Neural cell (in vitro differentiated cells): ENCODE results near the gene SLC7A1. TPM values are rescaled to one million over a fixed set of nuclear protein-coding genes. Genes with fewer than 3 reads are reported as not detected.

Experiments used
- H2AFZ ChIP-seq: fragments of 200-600, 300-800 bp; sonication (generic), shearing (Covaris generic); 2 replicates; pipeline ENCODE4 v1.6.0; 2014; ENCODE audit warnings: low read depth, mild to moderate bottlenecking, antibody characterized with exemption, low read length, moderate library complexity
- H3F3A ChIP-seq: fragments of 200-600 bp; shearing (Covaris generic); 2 replicates; pipeline ENCODE4 v1.6.1; 2016; ENCODE audit warnings: mild to moderate bottlenecking, moderate library complexity, mixed read lengths, antibody characterized with exemption, low read length; ENCODE audit not compliant: insufficient read depth, poor library complexity, severe bottlenecking
- H3K27ac ChIP-seq: fragments of 200-600, 300-800 bp; sonication (generic), shearing (Covaris generic); 2 replicates; pipeline ENCODE4 v1.5.1; 2014; ENCODE audit warnings: mild to moderate bottlenecking, low read length, moderate library complexity
- H3K27me3 ChIP-seq: fragments of 300-800, 200-600 bp; sonication (generic), shearing (Covaris generic); 2 replicates; pipeline ENCODE4 v1.6.0; 2014; ENCODE audit warnings: mild to moderate bottlenecking, low read depth, low read length, moderate library complexity; ENCODE audit not compliant: insufficient read depth
- H3K36me3 ChIP-seq: fragments of 300-800, 200-600 bp; sonication (generic), shearing (Covaris generic); 2 replicates; pipeline ENCODE4 v1.5.1; 2014; ENCODE audit warnings: mild to moderate bottlenecking, antibody characterized with exemption, low read length, moderate library complexity; ENCODE audit not compliant: insufficient read depth
- H3K4me2 ChIP-seq: fragments of 300-800, 200-600 bp; sonication (generic), shearing (Covaris generic); 2 replicates; pipeline ENCODE4 v1.6.0; 2014; ENCODE audit warnings: mild to moderate bottlenecking, low read length
- H3K4me3 ChIP-seq: fragments of 300-800, 200-600 bp; sonication (generic), shearing (Covaris generic); 2 replicates; pipeline ENCODE4 v1.5.1; 2014; ENCODE audit warnings: mild to moderate bottlenecking, low read length, moderate library complexity
- H3K79me2 ChIP-seq: fragments of 200-600 bp; shearing (Covaris generic); replicated peaks from 2 replicates; pipeline ENCODE4 v1.6.0; 2014; ENCODE audit warnings: mild to moderate bottlenecking, low read length, moderate library complexity; ENCODE audit not compliant: insufficient read depth
- H3K9ac ChIP-seq: fragments of 300-800, 200-600 bp; sonication (generic), shearing (Covaris generic); 2 replicates; pipeline ENCODE4 v1.6.1; 2016; ENCODE audit warnings: mild to moderate bottlenecking, low read length, mixed read lengths
- H3K9me2 ChIP-seq: fragments of 200-600 bp; shearing (Covaris generic); 2 replicates; pipeline ENCODE4 v1.6.1; 2016; ENCODE audit warnings: mild to moderate bottlenecking, low read length, mixed read lengths; ENCODE audit not compliant: insufficient read depth
- H3K9me3 ChIP-seq: fragments of 200-600, 300-800 bp; sonication (generic), shearing (Covaris generic); 2 replicates; pipeline ENCODE4 v1.6.1; 2016; ENCODE audit warnings: mild to moderate bottlenecking, mixed run types, low read length, moderate library complexity, mixed read lengths
- H4K20me1 ChIP-seq: fragments of 200-600 bp; shearing (Covaris generic); 2 replicates; pipeline ENCODE4 v1.6.1; 2016; ENCODE audit warnings: mild to moderate bottlenecking, mixed run types; ENCODE audit not compliant: insufficient read depth
- CTCF ChIP-seq: fragments of 450-650 bp; IDR thresholded peaks from 2 replicates; pipeline ENCODE4 v1.5.1; 2014; ENCODE audit warnings: antibody characterized with exemption, mild to moderate bottlenecking, moderate library complexity; ENCODE audit not compliant: poor library complexity, severe bottlenecking
- EP300 ChIP-seq: fragments of 450-650 bp; conservative IDR thresholded peaks from 2 replicates; pipeline ENCODE4 v1.6.1; 2014; ENCODE audit warnings: antibody characterized with exemption, mild to moderate bottlenecking, moderate library complexity; ENCODE audit not compliant: poor library complexity, severe bottlenecking
- EZH2 ChIP-seq: fragments of 200-600, 300-800 bp; shearing (Covaris generic), sonication (generic); IDR thresholded peaks from 2 replicates; pipeline ENCODE4 v1.6.1; 2014; ENCODE audit warnings: antibody characterized with exemption, low read length, borderline replicate concordance, mild to moderate bottlenecking; ENCODE audit not compliant: insufficient read depth, poor library complexity, severe bottlenecking
- MXI1 ChIP-seq: fragments of 450-650 bp; conservative IDR thresholded peaks from 2 replicates; pipeline ENCODE4 v1.6.1; 2014; ENCODE audit warnings: antibody characterized with exemption, mild to moderate bottlenecking; ENCODE audit not compliant: poor library complexity, severe bottlenecking
- POLR2AphosphoS5 ChIP-seq: IDR thresholded peaks from 2 replicates; pipeline ENCODE4 v1.6.1; 2012
- RAD21 ChIP-seq: fragments of 450-650 bp; conservative IDR thresholded peaks from 2 replicates; pipeline ENCODE4 v1.6.1; 2014; ENCODE audit warnings: antibody characterized with exemption, mild to moderate bottlenecking, moderate library complexity
- SMC3 ChIP-seq: fragments of 450-650 bp; conservative IDR thresholded peaks from 2 replicates; pipeline ENCODE4 v1.6.1; 2014; ENCODE audit warnings: antibody characterized with exemption, mild to moderate bottlenecking, moderate library complexity; ENCODE audit not compliant: poor library complexity
- TAF1 ChIP-seq: IDR thresholded peaks from 2 replicates; pipeline ENCODE4 v1.6.1; 2012; ENCODE audit warnings: low read depth
- polyA plus RNA-seq: library from polyadenylated mRNA; depleted of rRNA; stranded (reverse); fragments of >200 nt; gene quantifications from 2 replicates; pipeline ENCODE4 v1.2.3, GENCODE V29; 2014
- TF ChIP-seq, protein P1 (sequence below): IDR thresholded peaks from 2 replicates; pipeline ENCODE4 v1.6.1; 2012; ENCODE audit warnings: borderline replicate concordance

SLC7A1 gene
- polyA plus RNA-seq, 1 donor from 2014 or later, result 2.6 TPM

GRCh38 chr13:29567411-29567810 lies 28.1 kb downstream of the SLC7A1 start:
- H3K9me2 ChIP-seq, result no peaks in the 10 kb centered on the region
- H3K27me3 ChIP-seq, result no peaks in the 10 kb centered on the region
- H3K4me3 ChIP-seq, result no peak overlapping the region
- H3K9ac ChIP-seq, result no peak overlapping the region
- no peak overlapping the region for H2AFZ ChIP-seq
- H3K36me3 ChIP-seq, result no peaks in the 10 kb centered on the region
- H3F3A ChIP-seq, result no peaks in the 10 kb centered on the region
- TF ChIP-seq CTCF (no peak), TAF1 (no peak), POLR2AphosphoS5 (no peak), EP300 (no peak), SMC3 (no peak)
- TF ChIP-seq, protein P1, sequence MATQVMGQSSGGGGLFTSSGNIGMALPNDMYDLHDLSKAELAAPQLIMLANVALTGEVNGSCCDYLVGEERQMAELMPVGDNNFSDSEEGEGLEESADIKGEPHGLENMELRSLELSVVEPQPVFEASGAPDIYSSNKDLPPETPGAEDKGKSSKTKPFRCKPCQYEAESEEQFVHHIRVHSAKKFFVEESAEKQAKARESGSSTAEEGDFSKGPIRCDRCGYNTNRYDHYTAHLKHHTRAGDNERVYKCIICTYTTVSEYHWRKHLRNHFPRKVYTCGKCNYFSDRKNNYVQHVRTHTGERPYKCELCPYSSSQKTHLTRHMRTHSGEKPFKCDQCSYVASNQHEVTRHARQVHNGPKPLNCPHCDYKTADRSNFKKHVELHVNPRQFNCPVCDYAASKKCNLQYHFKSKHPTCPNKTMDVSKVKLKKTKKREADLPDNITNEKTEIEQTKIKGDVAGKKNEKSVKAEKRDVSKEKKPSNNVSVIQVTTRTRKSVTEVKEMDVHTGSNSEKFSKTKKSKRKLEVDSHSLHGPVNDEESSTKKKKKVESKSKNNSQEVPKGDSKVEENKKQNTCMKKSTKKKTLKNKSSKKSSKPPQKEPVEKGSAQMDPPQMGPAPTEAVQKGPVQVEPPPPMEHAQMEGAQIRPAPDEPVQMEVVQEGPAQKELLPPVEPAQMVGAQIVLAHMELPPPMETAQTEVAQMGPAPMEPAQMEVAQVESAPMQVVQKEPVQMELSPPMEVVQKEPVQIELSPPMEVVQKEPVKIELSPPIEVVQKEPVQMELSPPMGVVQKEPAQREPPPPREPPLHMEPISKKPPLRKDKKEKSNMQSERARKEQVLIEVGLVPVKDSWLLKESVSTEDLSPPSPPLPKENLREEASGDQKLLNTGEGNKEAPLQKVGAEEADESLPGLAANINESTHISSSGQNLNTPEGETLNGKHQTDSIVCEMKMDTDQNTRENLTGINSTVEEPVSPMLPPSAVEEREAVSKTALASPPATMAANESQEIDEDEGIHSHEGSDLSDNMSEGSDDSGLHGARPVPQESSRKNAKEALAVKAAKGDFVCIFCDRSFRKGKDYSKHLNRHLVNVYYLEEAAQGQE, result no peak
- no peak overlapping the region for H3K27ac ChIP-seq
- H4K20me1 ChIP-seq, result no peaks in the 10 kb centered on the region
- H3K79me2 ChIP-seq, result peaks cover 3% of the 10 kb centered on the region
- no peak overlapping the region for H3K4me2 ChIP-seq
- peaks cover 7% of the 10 kb centered on the region for H3K9me3 ChIP-seq

DNA sequence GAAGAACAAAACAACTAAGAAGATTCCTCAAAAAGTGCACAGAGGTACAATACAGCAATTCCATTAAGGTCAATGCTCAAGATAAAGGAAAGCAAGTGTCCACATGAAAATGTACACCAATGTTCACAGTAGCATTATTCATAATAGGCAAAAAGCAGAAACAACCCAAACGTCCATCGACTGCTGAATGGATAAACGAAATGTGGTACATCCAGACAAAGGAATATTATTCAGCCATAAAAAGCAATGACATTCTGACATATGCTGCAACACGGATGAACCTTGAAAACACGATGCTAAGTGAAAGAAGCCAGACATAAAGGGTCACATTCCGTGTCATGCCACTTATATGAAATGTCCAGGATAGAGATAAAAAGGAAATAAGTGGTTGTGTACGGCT lies 29.3 kb downstream of the SLC7A1 start:
- no peaks in the 10 kb centered on the region for H3F3A ChIP-seq
- H4K20me1 ChIP-seq, result no peaks in the 10 kb centered on the region
- no peak overlapping the region for H3K4me2 ChIP-seq
- H3K9me2 ChIP-seq, result no peaks in the 10 kb centered on the region
- H3K9ac ChIP-seq, result no peak overlapping the region
- H3K9me3 ChIP-seq, result peaks cover 7% of the 10 kb centered on the region
- no peaks in the 10 kb centered on the region for H3K36me3 ChIP-seq
- peaks cover 3% of the 10 kb centered on the region for H3K79me2 ChIP-seq
- no peak for TF ChIP-seq SMC3
- TF ChIP-seq TAF1, result no peak
- TF ChIP-seq EZH2, result no peak
- TF ChIP-seq POLR2AphosphoS5, result no peak
- TF ChIP-seq RAD21, result no peak
- no peak for TF ChIP-seq MXI1
- TF ChIP-seq EP300, result no peak
- TF ChIP-seq CTCF, result no peak
- TF ChIP-seq, protein P1, result no peak
- H3K27ac ChIP-seq, result no peak overlapping the region
- H3K27me3 ChIP-seq, result no peaks in the 10 kb centered on the region
- H3K4me3 ChIP-seq, result no peak overlapping the region
- H2AFZ ChIP-seq, result no peak overlapping the region
